ENCODE results near the gene MYO15B. TPM values are rescaled to one million over a fixed set of nuclear protein-coding genes. Genes with fewer than 3 reads are reported as not detected.
"Not testable (repeated sequence)": the region's sequence is repeated elsewhere in the genome, so short reads cannot be mapped to it uniquely, and the experiment has no call there.

MYO15B gene
- total RNA-seq, 1 experiment from 2014 or later, result 0.93 TPM

- DNase-seq (ENCODE audit: low read depth), result no peak
These were observed 11.9 kb upstream of the MYO15B start for GRCh38 chr17:75575728-75576127.

GRCh38 chr17:75576661-75577060 is 10.9 kb upstream of the MYO15B start:
- no peak for DNase-seq (ENCODE audit: low read depth)

- DNase-seq (ENCODE audit: low read depth), result not testable (repeated sequence)
These were observed 6.4 kb upstream of the MYO15B start for GRCh38 chr17:75581121-75581725.

- not testable (repeated sequence) for DNase-seq (ENCODE audit: low read depth)
These were observed 4.4 kb upstream of the MYO15B start for GRCh38 chr17:75583197-75583596.

GRCh38 chr17:75584849-75585175 is 2.8 kb upstream of the MYO15B start:
- DNase-seq (ENCODE audit: low read depth), result no peak

- no peak for DNase-seq (ENCODE audit: low read depth)
These were observed 1.0 kb downstream of the MYO15B start for GRCh38 chr17:75588596-75589011.

GRCh38 chr17:75589012-75589918 is 1.7 kb downstream of the MYO15B start:
- DNase-seq (ENCODE audit: low read depth), result no peak

- no peak for DNase-seq (ENCODE audit: low read depth)
These were observed 2.3 kb downstream of the MYO15B start for GRCh38 chr17:75589919-75590303.

- DNase-seq (ENCODE audit: low read depth), result no peak
These were observed 2.7 kb downstream of the MYO15B start for GRCh38 chr17:75590314-75590761.

GRCh38 chr17:75590849-75591721 is 3.5 kb downstream of the MYO15B start:
- DNase-seq (ENCODE audit: low read depth), result no peak

- no peak for DNase-seq (ENCODE audit: low read depth)
These were observed 4.2 kb downstream of the MYO15B start for GRCh38 chr17:75591722-75592302.

- DNase-seq (ENCODE audit: low read depth), result no peak
These were observed 4.9 kb downstream of the MYO15B start for GRCh38 chr17:75592348-75593020.

GRCh38 chr17:75593430-75593829 is 5.8 kb downstream of the MYO15B start:
- DNase-seq (ENCODE audit: low read depth), result not testable (repeated sequence)

- no peak for DNase-seq (ENCODE audit: low read depth)
These were observed 7.1 kb downstream of the MYO15B start for GRCh38 chr17:75594499-75595283.

- DNase-seq (ENCODE audit: low read depth), result no peak
These were observed 7.8 kb downstream of the MYO15B start for GRCh38 chr17:75595284-75595919.

- no peak for DNase-seq (ENCODE audit: low read depth)
These were observed 8.3 kb downstream of the MYO15B start for GRCh38 chr17:75595920-75596313.

- DNase-seq (ENCODE audit: low read depth), result no peak
These were observed 8.9 kb downstream of the MYO15B start for GRCh38 chr17:75596320-75597087.

- peak; percentile 37 for DNase-seq (ENCODE audit: low read depth)
These were observed 13.7 kb downstream of the MYO15B start for GRCh38 chr17:75601057-75601987.
